GM12878 (cell line): ENCODE measurements around the gene RTN3. TPM values are rescaled to one million over a fixed set of nuclear protein-coding genes. Genes with fewer than 3 reads are reported as not detected.

Experiments used
- ATAC-seq: fragments of 200-7000 bp; cut with Tn5 transposase; 3 replicates; pipeline ENCODE4 v1.9.1; 2020; ENCODE audit warnings: mild to moderate bottlenecking, moderate library complexity
- BruUV-seq: library from RNA; stranded (reverse); fragments of 400-500 nt; replicated peaks from 2 replicates; lab custom pipeline; 2021; lab: Mats Ljungman, UMichigan
- CTCF ChIA-PET: fragments of 300-600 bp; sonication (Branson Sonifier 250); formaldehyde crosslinking; extraction: SDS; loops from one replicate; lab custom pipeline; 2021; ENCODE audit warnings: inconsistent platforms; lab: Yijun Ruan, JAX
- POLR2A ChIA-PET: fragments of 350-600 bp; formaldehyde crosslinking; extraction: SDS; loops from one replicate; lab custom pipeline; 2021; ENCODE audit warnings: inconsistent platforms; lab: Charles Lee
- RAD21 ChIA-PET: fragments of 300-600 bp; sonication (Branson Sonifier 250); formaldehyde crosslinking; loops from one replicate; lab custom pipeline; 2023; ENCODE audit warnings: antibody characterized with exemption; ENCODE audit not compliant: unreplicated experiment; lab: Charles Lee
- SMC1A ChIA-PET: fragments of 300-600 bp; sonication (Branson Sonifier 250); formaldehyde crosslinking; loops from one replicate; lab custom pipeline; 2023; ENCODE audit not compliant: unreplicated experiment, uncharacterized antibody; lab: Charles Lee
- DNase-seq: peaks from one replicate; pipeline ENCODE4 v3.0.0-alpha.2; 2011; ENCODE audit warnings: low read depth, low spot score
- FAIRE-seq: peaks from 3 replicates; lab custom pipeline; 2011; peaks lifted over from hg19 to GRCh38; lab: Jason Lieb, UNC
- H2AFZ ChIP-seq: 2 replicates; pipeline ENCODE4 v1.6.0; 2011; ENCODE audit warnings: low read depth, low read length, control low read depth; ENCODE audit not compliant: control insufficient read depth
- H3K27ac ChIP-seq: 2 replicates; pipeline ENCODE4 v1.5.1; 2011; ENCODE audit warnings: control low read depth; ENCODE audit not compliant: control insufficient read depth, insufficient read depth
- H3K27me3 ChIP-seq, 2 experiments: replicated peaks in 1 of 2; 2 replicates each; pipeline versions ENCODE4 v1.6.0 to v1.6.1; 2011; ENCODE audit warnings: low read length in 1 of 2; ENCODE audit not compliant: control insufficient read depth in 2 of 2, insufficient read depth in 2 of 2
- H3K36me3 ChIP-seq, 2 experiments: 2 replicates each; pipeline ENCODE4 v1.5.1; 2011; ENCODE audit warnings: low read length in 1 of 2; ENCODE audit not compliant: control insufficient read depth in 2 of 2, insufficient read depth in 2 of 2
- H3K4me1 ChIP-seq: 2 replicates; pipeline ENCODE4 v1.6.1; 2011; ENCODE audit warnings: mild to moderate bottlenecking, low read length, moderate library complexity, mixed read lengths; ENCODE audit not compliant: control insufficient read depth, insufficient read depth
- H3K4me2 ChIP-seq: 2 replicates; pipeline ENCODE4 v1.6.0; 2011; ENCODE audit warnings: control low read depth; ENCODE audit not compliant: control insufficient read depth, insufficient read depth
- H3K4me3 ChIP-seq: fragments of 200-600 bp; sonication (generic); 2 replicates; pipeline ENCODE4 v1.5.1; 2016
- H3K79me2 ChIP-seq: 2 replicates; pipeline ENCODE4 v1.6.0; 2011; ENCODE audit warnings: low read length; ENCODE audit not compliant: control insufficient read depth, insufficient read depth
- H3K9ac ChIP-seq: 2 replicates; pipeline ENCODE4 v1.8.0; 2011; ENCODE audit warnings: low read length, control low read depth, mixed read lengths; ENCODE audit not compliant: control insufficient read depth, insufficient read depth
- H3K9me3 ChIP-seq: replicated peaks from 3 replicates; pipeline ENCODE4 v1.5.1; 2011; ENCODE audit warnings: mild to moderate bottlenecking, low read length; ENCODE audit not compliant: control insufficient read depth, insufficient read depth
- H4K20me1 ChIP-seq: 2 replicates; pipeline ENCODE4 v1.6.0; 2011; ENCODE audit not compliant: control insufficient read depth, insufficient read depth
- CBFB ChIP-seq: IDR thresholded peaks from 2 replicates; pipeline ENCODE4 v1.6.1; 2016; ENCODE audit warnings: antibody characterized with exemption, low read depth
- JUNB ChIP-seq: IDR thresholded peaks from 2 replicates; pipeline ENCODE4 v1.6.1; 2016; ENCODE audit warnings: antibody characterized with exemption, mild to moderate bottlenecking
- NFYB ChIP-seq: IDR thresholded peaks from 2 replicates; pipeline ENCODE4 v1.6.1; 2011; ENCODE audit warnings: low read depth, mild to moderate bottlenecking, low read length, improper control_type of control experiment, moderate library complexity; ENCODE audit not compliant: insufficient read depth
- RAD51 ChIP-seq: fragments of 450-650 bp; IDR thresholded peaks from 2 replicates; pipeline ENCODE4 v1.6.1; 2016; ENCODE audit warnings: moderate library complexity, mild to moderate bottlenecking, inconsistent platforms
- RELA ChIP-seq: fragments of 450-650 bp; IDR thresholded peaks from 2 replicates; pipeline ENCODE4 v1.8.0; 2014; ENCODE audit warnings: borderline replicate concordance; ENCODE audit not compliant: partially characterized antibody
- SMC3 ChIP-seq: IDR thresholded peaks from 2 replicates; pipeline ENCODE4 v1.6.1; 2011; ENCODE audit warnings: low read length, improper control_type of control experiment, borderline replicate concordance
- SREBF2 ChIP-seq: IDR thresholded peaks from 2 replicates; pipeline ENCODE4 v1.6.1; 2012; ENCODE audit warnings: mild to moderate bottlenecking, low read length
- SRF ChIP-seq, 2 experiments: IDR thresholded peaks; 2 replicates each; pipeline ENCODE4 v1.6.1; 2011; ENCODE audit warnings: low read depth in 2 of 2, low read length in 2 of 2, mild to moderate bottlenecking in 1 of 2, moderate library complexity in 1 of 2
- WGBS: methylation state at CpG from one replicate; pipeline ENCODE4 v1.1.6; 2016; ENCODE audit warnings: low lambda C conversion rate; ENCODE audit not compliant: insufficient replicate concordance, insufficient coverage; ENCODE audit errors: missing lambda C conversion rate; 5-methylcytosine and 5-hydroxymethylcytosine counted together
- in situ Hi-C: fragments of 300-500 bp; cut with MboI; formaldehyde crosslinking; loops from 9 replicates; pipeline ENCODE4 v1.14.3; 2018; ENCODE audit warnings: mixed read lengths
- intact Hi-C: fragments of 100-400 bp; cut with micrococcal nuclease; formaldehyde crosslinking; loops from one replicate; pipeline ENCODE4 v1.14.2; 2022; ENCODE audit not compliant: unreplicated experiment
- polyA plus RNA-seq, 11 experiments: library from polyadenylated mRNA; depleted of rRNA in 4 of 11; unstranded in 6 of 11; stranded (reverse) in 5 of 11; fragments of >200 nt; fragmentation: Nextera tagmentation in 4 of 11; fragmentation: Illumina TruSeq in 1 of 11; extraction: Ambion mirVana in 4 of 11; extraction: Trizol in 1 of 11; gene quantifications; 1 replicate in 1 of 11; 2 replicates in 10 of 11; pipeline versions ENCODE4 v1.2.1 to v1.2.3, GENCODE V29; 2011 to 2016; ENCODE audit warnings: inconsistent platforms in 2 of 11, missing spikeins in 2 of 11, low read depth in 1 of 11
- small RNA-seq: library from RNA; depleted of rRNA; stranded (forward); fragments of <200 nt; gene quantifications from one replicate; pipeline ENCODE3, GENCODE V24; 2014
- total RNA-seq, 4 experiments: library from RNA; depleted of rRNA in 3 of 4; stranded (reverse); fragments of >200 nt in 3 of 4; fragmentation: Illumina TruSeq in 1 of 4; extraction: Trizol in 1 of 4; gene quantifications; 2 replicates each; pipeline versions ENCODE4 v1.2.1 to v1.2.3, GENCODE V29; 2013 to 2021

RTN3 gene
- total and polyA plus RNA-seq, 10 of the 15 experiments (the other 5 are each of a cell fraction or from before 2014, with no cell fraction given), result 22.9 to 64.2 (median 47.0) TPM

DNA sequence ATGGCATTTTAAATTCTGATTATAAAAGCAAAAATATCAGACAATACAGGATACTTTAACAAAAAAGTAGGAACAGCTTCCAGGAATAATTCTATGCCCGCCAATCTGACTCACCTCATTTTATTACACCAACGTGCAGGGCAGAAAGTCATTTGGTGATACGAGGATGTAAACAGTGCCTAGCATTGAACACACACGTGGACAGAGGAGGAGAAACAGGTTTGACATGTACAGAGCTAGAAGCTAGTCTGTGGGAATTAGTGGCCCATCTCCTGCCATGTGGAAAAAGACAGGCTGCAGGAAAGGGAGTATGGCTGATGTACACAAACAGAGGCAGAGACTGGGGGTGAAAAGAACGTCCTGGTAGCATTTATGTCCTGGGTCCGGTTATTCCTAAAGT is 123.0 kb downstream of the RTN3 start (continued):
- TF ChIP-seq RELA (no peak), RAD51 (no peak), SRF (IDR thresholded peaks at IDR 0.05; ENCODE audit: low read depth in 2 of 2, low read length in 2 of 2) (no peak)

DNA sequence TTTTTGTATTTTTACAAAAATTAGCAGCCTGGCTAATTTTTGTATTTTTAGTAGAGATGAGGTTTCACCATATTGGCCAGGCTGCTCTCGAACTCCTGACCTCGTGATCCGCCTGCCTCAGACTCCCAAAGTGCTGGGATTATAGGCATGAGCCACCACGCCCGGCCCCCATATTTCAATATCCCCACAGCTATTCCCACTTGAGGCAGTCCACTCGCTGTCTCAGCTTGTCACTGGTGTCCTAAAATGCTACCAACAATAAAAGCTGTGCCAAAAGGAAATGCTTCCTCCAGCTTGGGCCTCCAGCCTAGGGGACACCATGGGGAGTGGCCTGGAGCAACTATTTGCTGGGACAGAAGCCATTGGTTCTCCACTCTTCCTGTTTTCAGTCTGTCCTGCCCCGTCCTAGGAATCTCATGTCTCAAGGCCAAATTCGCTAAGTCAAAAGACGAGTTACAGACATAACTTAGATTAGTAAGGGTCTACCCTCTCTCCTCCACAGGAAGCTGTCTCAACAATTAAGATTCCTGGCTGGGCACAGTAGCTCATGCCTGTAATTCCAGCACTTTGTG is 124.6 kb downstream of the RTN3 start:
- Histone ChIP-seq H3K27ac (no peak overlapping the region), H3K4me2 (no peak overlapping the region), H4K20me1 (no peaks in the 10 kb centered on the region), H3K9me3 (no peaks in the 10 kb centered on the region), H3K36me3 (no peaks in the 10 kb centered on the region), H3K79me2 (no peaks in the 10 kb centered on the region), H2AFZ (no peak overlapping the region), H3K9ac (no peak overlapping the region)
- SMC1A ChIA-PET, result no interaction called here
- whole genome bisulfite sequencing, result 46% methylated on average over 9 of the region's 9 CpGs
- DNase-seq (no peak), ATAC-seq (no peak)
- in situ Hi-C loops, result no loop called here
- intact Hi-C loops, result no loop called here
- CTCF ChIA-PET, result interaction anchor here (0.7 kb wide), 1 partner anchor 22 kb away, joined by 3 read pairs; no protein-coding TSS in a partner anchor
- TF ChIP-seq JUNB (no peak), NFYB (no peak), CBFB (no peak), SREBF2 (no peak), SMC3 (no peak)
- TF ChIP-seq, all 136 proteins: peak for 0
- no peaks in the 10 kb centered on the region for H3K4me1 ChIP-seq
- H3K27me3 ChIP-seq, result no peaks in the 10 kb centered on the region
- RAD21 ChIA-PET, result no interaction called here
- POLR2A ChIA-PET, result no interaction called here
- no peak for FAIRE-seq
- no peak overlapping the region for H3K4me3 ChIP-seq
- BruUV-seq, result no TSS peak

Small RNA genes lying within 50 kb of the gene (small RNA-seq; reads per million reads assigned to genes)
- gene AP000753.3, result not detected
- not detected for gene RN7SL596P

Other genes starting within 250 kb of the RTN3 start
Only the 7 nearest of the 10 such genes appear.
- 12.3 and 13.0 TPM in 2 replicates for gene PLAAT4, start 144.7 kb upstream of the RTN3 start, total RNA-seq (2014; rRNA removed)
- 11.3 and 13.4 TPM in 2 replicates for gene PLAAT4, start 144.7 kb upstream of the RTN3 start, total RNA-seq (2014; rRNA removed; fragmentation: Illumina TruSeq; extraction: Trizol)
- 9.9 and 12.6 TPM in 2 replicates for gene PLAAT4, start 144.7 kb upstream of the RTN3 start, total RNA-seq (2021)
- 8.1 and 15.5 TPM in 2 replicates for gene PLAAT4, start 144.7 kb upstream of the RTN3 start, polyA plus RNA-seq (2011; rRNA removed)
- 11.8 and 12.2 TPM in 2 replicates for gene PLAAT4, start 144.7 kb upstream of the RTN3 start, polyA plus RNA-seq (2014; fragmentation: Illumina TruSeq; extraction: Trizol)
- gene PLAAT4, start 144.7 kb upstream of the RTN3 start, polyA plus RNA-seq (2014; fragmentation: Nextera tagmentation; extraction: Ambion mirVana), result 10 to 100 TPM; 23.7 to 34.3 TPM
- gene PLAAT4, start 144.7 kb upstream of the RTN3 start, polyA plus RNA-seq (2014; rRNA removed), result 13.3 and 13.5 TPM in 2 replicates
- gene PLAAT4, start 144.7 kb upstream of the RTN3 start, polyA plus RNA-seq (2016; fragmentation: Nextera tagmentation; extraction: Ambion mirVana), result 1 to 10 TPM; 6.0 to 7.1 TPM
- gene PLAAT2, start 118.1 kb upstream of the RTN3 start, total RNA-seq (2014; rRNA removed), result 8.2 and 8.5 TPM in 2 replicates
- 8.2 and 8.6 TPM in 2 replicates for gene PLAAT2, start 118.1 kb upstream of the RTN3 start, total RNA-seq (2014; rRNA removed; fragmentation: Illumina TruSeq; extraction: Trizol)
- 4.6 and 5.2 TPM in 2 replicates for gene PLAAT2, start 118.1 kb upstream of the RTN3 start, total RNA-seq (2021)
- gene PLAAT2, start 118.1 kb upstream of the RTN3 start, polyA plus RNA-seq (2011; rRNA removed), result 2.5 and 4.6 TPM in 2 replicates
- gene PLAAT2, start 118.1 kb upstream of the RTN3 start, polyA plus RNA-seq (2014; fragmentation: Illumina TruSeq; extraction: Trizol), result 10.8 and 13.4 TPM in 2 replicates
- 10 to 100 TPM; 15.7 to 25.9 TPM for gene PLAAT2, start 118.1 kb upstream of the RTN3 start, polyA plus RNA-seq (2014; fragmentation: Nextera tagmentation; extraction: Ambion mirVana)
- 10.9 and 11.5 TPM in 2 replicates for gene PLAAT2, start 118.1 kb upstream of the RTN3 start, polyA plus RNA-seq (2014; rRNA removed)
- gene PLAAT2, start 118.1 kb upstream of the RTN3 start, polyA plus RNA-seq (2016; fragmentation: Nextera tagmentation; extraction: Ambion mirVana), result 1 to 10 TPM; 5.6 to 5.9 TPM
- gene PLAAT3, start 67.1 kb upstream of the RTN3 start, total RNA-seq (2014; rRNA removed), result 11.3 and 12.5 TPM in 2 replicates
- gene PLAAT3, start 67.1 kb upstream of the RTN3 start, total RNA-seq (2014; rRNA removed; fragmentation: Illumina TruSeq; extraction: Trizol), result 7.0 and 8.1 TPM in 2 replicates
- 13.3 and 15.4 TPM in 2 replicates for gene PLAAT3, start 67.1 kb upstream of the RTN3 start, total RNA-seq (2021)
- 3.2 and 4.8 TPM in 2 replicates for gene PLAAT3, start 67.1 kb upstream of the RTN3 start, polyA plus RNA-seq (2011; rRNA removed)
- 6.4 and 9.2 TPM in 2 replicates for gene PLAAT3, start 67.1 kb upstream of the RTN3 start, polyA plus RNA-seq (2014; fragmentation: Illumina TruSeq; extraction: Trizol)
- gene PLAAT3, start 67.1 kb upstream of the RTN3 start, polyA plus RNA-seq (2014; fragmentation: Nextera tagmentation; extraction: Ambion mirVana), result 10 to 100 TPM; 31.6 to 37.0 TPM
- gene PLAAT3, start 67.1 kb upstream of the RTN3 start, polyA plus RNA-seq (2014; rRNA removed), result 18.0 and 18.9 TPM in 2 replicates
- gene PLAAT3, start 67.1 kb upstream of the RTN3 start, polyA plus RNA-seq (2016; fragmentation: Nextera tagmentation; extraction: Ambion mirVana), result 10 to 100 TPM; 16.4 to 19.9 TPM
- 25.4 and 31.2 TPM in 2 replicates for gene ATL3, start 10.1 kb upstream of the RTN3 start, total RNA-seq (2014; rRNA removed)
- gene ATL3, start 10.1 kb upstream of the RTN3 start, total RNA-seq (2014; rRNA removed; fragmentation: Illumina TruSeq; extraction: Trizol), result 28.7 and 29.2 TPM in 2 replicates
- 33.3 and 36.0 TPM in 2 replicates for gene ATL3, start 10.1 kb upstream of the RTN3 start, total RNA-seq (2021)
- gene ATL3, start 10.1 kb upstream of the RTN3 start, polyA plus RNA-seq (2011; rRNA removed), result 19.4 and 27.7 TPM in 2 replicates
- 15.3 and 19.0 TPM in 2 replicates for gene ATL3, start 10.1 kb upstream of the RTN3 start, polyA plus RNA-seq (2014; fragmentation: Illumina TruSeq; extraction: Trizol)
- gene ATL3, start 10.1 kb upstream of the RTN3 start, polyA plus RNA-seq (2014; fragmentation: Nextera tagmentation; extraction: Ambion mirVana), result 10 to 100 TPM; 12.0 to 15.4 TPM
- 12.4 and 16.0 TPM in 2 replicates for gene ATL3, start 10.1 kb upstream of the RTN3 start, polyA plus RNA-seq (2014; rRNA removed)
- gene ATL3, start 10.1 kb upstream of the RTN3 start, polyA plus RNA-seq (2016; fragmentation: Nextera tagmentation; extraction: Ambion mirVana), result 10 to 100 TPM; 23.6 to 25.9 TPM
- 5.5 and 5.6 TPM in 2 replicates for gene ZFTA, start 87.3 kb downstream of the RTN3 start, total RNA-seq (2014; rRNA removed)
- 2.3 and 2.4 TPM in 2 replicates for gene ZFTA, start 87.3 kb downstream of the RTN3 start, total RNA-seq (2014; rRNA removed; fragmentation: Illumina TruSeq; extraction: Trizol)
- 7.3 and 7.9 TPM in 2 replicates for gene ZFTA, start 87.3 kb downstream of the RTN3 start, total RNA-seq (2021)
- gene ZFTA, start 87.3 kb downstream of the RTN3 start, polyA plus RNA-seq (2011; rRNA removed), result 2.5 and 2.6 TPM in 2 replicates
- gene ZFTA, start 87.3 kb downstream of the RTN3 start, polyA plus RNA-seq (2014; fragmentation: Illumina TruSeq; extraction: Trizol), result 2.0 and 2.2 TPM in 2 replicates
- under 1 TPM; 0.39 to 0.99 TPM for gene ZFTA, start 87.3 kb downstream of the RTN3 start, polyA plus RNA-seq (2014; fragmentation: Nextera tagmentation; extraction: Ambion mirVana)
- gene ZFTA, start 87.3 kb downstream of the RTN3 start, polyA plus RNA-seq (2014; rRNA removed), result 4.4 and 5.5 TPM in 2 replicates
- gene ZFTA, start 87.3 kb downstream of the RTN3 start, polyA plus RNA-seq (2016; fragmentation: Nextera tagmentation; extraction: Ambion mirVana), result under 1 TPM; 0.40 to 0.43 TPM
- gene SPINDOC, start 132.0 kb downstream of the RTN3 start, total RNA-seq (2014; rRNA removed), result 27.5 and 32.6 TPM in 2 replicates
- gene SPINDOC, start 132.0 kb downstream of the RTN3 start, total RNA-seq (2014; rRNA removed; fragmentation: Illumina TruSeq; extraction: Trizol), result 17.9 and 22.5 TPM in 2 replicates
- 31.5 and 36.3 TPM in 2 replicates for gene SPINDOC, start 132.0 kb downstream of the RTN3 start, total RNA-seq (2021)
- gene SPINDOC, start 132.0 kb downstream of the RTN3 start, polyA plus RNA-seq (2011; rRNA removed), result 11.9 and 19.0 TPM in 2 replicates
- gene SPINDOC, start 132.0 kb downstream of the RTN3 start, polyA plus RNA-seq (2014; fragmentation: Illumina TruSeq; extraction: Trizol), result 6.3 and 14.7 TPM in 2 replicates
- 1 to 10 TPM; 1.1 to 1.2 TPM for gene SPINDOC, start 132.0 kb downstream of the RTN3 start, polyA plus RNA-seq (2014; fragmentation: Nextera tagmentation; extraction: Ambion mirVana)
- gene SPINDOC, start 132.0 kb downstream of the RTN3 start, polyA plus RNA-seq (2014; rRNA removed), result 38.2 and 41.4 TPM in 2 replicates
- 1 to 10 TPM in 1 of 2 experiments, under 1 TPM in 1; 0.88 to 1.2 TPM for gene SPINDOC, start 132.0 kb downstream of the RTN3 start, polyA plus RNA-seq (2016; fragmentation: Nextera tagmentation; extraction: Ambion mirVana)
- gene MARK2, start 157.6 kb downstream of the RTN3 start, total RNA-seq (2014; rRNA removed), result 10.7 and 14.8 TPM in 2 replicates
- 9.3 and 9.7 TPM in 2 replicates for gene MARK2, start 157.6 kb downstream of the RTN3 start, total RNA-seq (2014; rRNA removed; fragmentation: Illumina TruSeq; extraction: Trizol)
- gene MARK2, start 157.6 kb downstream of the RTN3 start, total RNA-seq (2021), result 29.5 and 30.0 TPM in 2 replicates
- 11.3 and 14.5 TPM in 2 replicates for gene MARK2, start 157.6 kb downstream of the RTN3 start, polyA plus RNA-seq (2011; rRNA removed)
- gene MARK2, start 157.6 kb downstream of the RTN3 start, polyA plus RNA-seq (2014; fragmentation: Illumina TruSeq; extraction: Trizol), result 13.6 and 16.1 TPM in 2 replicates
- under 1 TPM; 0.19 to 0.40 TPM for gene MARK2, start 157.6 kb downstream of the RTN3 start, polyA plus RNA-seq (2014; fragmentation: Nextera tagmentation; extraction: Ambion mirVana)
- 20.2 and 22.2 TPM in 2 replicates for gene MARK2, start 157.6 kb downstream of the RTN3 start, polyA plus RNA-seq (2014; rRNA removed)
- gene MARK2, start 157.6 kb downstream of the RTN3 start, polyA plus RNA-seq (2016; fragmentation: Nextera tagmentation; extraction: Ambion mirVana), result 10 to 100 TPM in 1 of 2 experiments, 1 to 10 TPM in 1; 4.1 to 11.9 TPM